H1 (cell line): Measurements from ENCODE around the gene SYVN1. TPM values are rescaled to one million over a fixed set of nuclear protein-coding genes. Genes with fewer than 3 reads are reported as not detected.

Source experiments
- BACH1 ChIP-seq: IDR thresholded peaks from 2 replicates; pipeline ENCODE4 v1.6.1; 2012; ENCODE audit warnings: low read length, improper control_type of control experiment
- CBX8 ChIP-seq: fragments of 300-800, 300-1000 bp; sonication (generic); IDR thresholded peaks from 2 replicates; pipeline ENCODE4 v1.7.1; 2016; ENCODE audit warnings: low read depth, low read length, borderline replicate concordance
- CHD1 ChIP-seq: IDR thresholded peaks from 2 replicates; pipeline ENCODE4 v1.6.1; 2012; ENCODE audit warnings: low read depth, low read length, improper control_type of control experiment
- KDM1A ChIP-seq: fragments of 200-600, 300-600 bp; sonication (generic); IDR thresholded peaks from 2 replicates; pipeline ENCODE4 v1.7.1; 2016; ENCODE audit warnings: mild to moderate bottlenecking, low read length, borderline replicate concordance
- PHF8 ChIP-seq: fragments of 200-600 bp; sonication (generic); conservative IDR thresholded peaks from 2 replicates; pipeline ENCODE4 v1.7.1; 2012; ENCODE audit warnings: low read depth, mild to moderate bottlenecking, inconsistent platforms, low read length, moderate library complexity
- RAD21 ChIP-seq, 2 experiments: IDR thresholded peaks in 1 of 2; conservative IDR thresholded peaks in 1 of 2; 2 replicates each; pipeline ENCODE4 v1.6.1; 2011; ENCODE audit warnings: low read depth in 2 of 2, low read length in 2 of 2, improper control_type of control experiment in 1 of 2, inconsistent platforms in 1 of 2, mild to moderate bottlenecking in 1 of 2, moderate library complexity in 1 of 2
- SAP30 ChIP-seq: fragments of 300-600 bp; sonication (generic); IDR thresholded peaks from 2 replicates; pipeline ENCODE4 v1.7.1; 2012; ENCODE audit warnings: low read length, moderate library complexity, mild to moderate bottlenecking, inconsistent platforms; ENCODE audit not compliant: insufficient read depth, insufficient replicate concordance
- SIX5 ChIP-seq: IDR thresholded peaks from 2 replicates; pipeline ENCODE4 v1.6.1; 2011; ENCODE audit warnings: mild to moderate bottlenecking, low read depth, low read length
- SP4 ChIP-seq: IDR thresholded peaks from 2 replicates; pipeline ENCODE4 v1.6.1; 2012; ENCODE audit warnings: low read length, inconsistent platforms
- SRF ChIP-seq: IDR thresholded peaks from 2 replicates; pipeline ENCODE4 v1.6.1; 2011; ENCODE audit warnings: mild to moderate bottlenecking, low read depth, low read length, moderate library complexity
- TAF7 ChIP-seq: optimal IDR thresholded peaks from 2 replicates; pipeline ENCODE3; 2011; ENCODE audit warnings: low read depth, mild to moderate bottlenecking, inconsistent platforms, low read length, moderate library complexity, borderline replicate concordance
- TCF12 ChIP-seq: IDR thresholded peaks from 2 replicates; pipeline ENCODE4 v1.6.1; 2011; ENCODE audit warnings: low read depth, mild to moderate bottlenecking, low read length
- polyA plus RNA-seq, 7 experiments: library from polyadenylated mRNA; depleted of rRNA in 3 of 7; stranded (reverse) in 5 of 7; unstranded in 2 of 7; fragments of >200 nt in 5 of 7; fragments of 200-250 nt in 2 of 7; gene quantifications; 1 replicate in 5 of 7; 2 replicates in 1 of 7; 4 replicates in 1 of 7; pipeline versions ENCODE4 v1.2.1 to v1.2.3, GENCODE V29; 2011 to 2013; ENCODE audit warnings: missing spikeins in 2 of 7, mixed read lengths in 2 of 7
- total RNA-seq: library from RNA; stranded (reverse); fragmentation: NEBNext Ultra II Directional; extraction: Animal tissue kit (Norgen Biotek cat#: 25700); gene quantifications from 2 replicates; pipeline ENCODE4 v1.2.1, GENCODE V29; 2021

The SYVN1 gene
- total and polyA plus RNA-seq, 2 of the 8 experiments (the other 6 are each of a cell fraction or from before 2014, with no cell fraction given), result 27.8 to 29.4 TPM

- no peak for TF ChIP-seq RAD21 (IDR thresholded peaks at IDR 0.05 in 1 of 2, conservative IDR thresholded peaks at IDR 0.05 in 1 of 2; ENCODE audit: low read depth in 2 of 2, low read length in 2 of 2)
- no peak for TF ChIP-seq PHF8
- no peak for TF ChIP-seq BACH1
- no peak for TF ChIP-seq KDM1A
- no peak for TF ChIP-seq TCF12
- no peak for TF ChIP-seq SAP30
- TF ChIP-seq CBX8, result no peak
- TF ChIP-seq CHD1, result no peak
- TF ChIP-seq TAF7, result no peak
- no peak for TF ChIP-seq SIX5
- no peak for TF ChIP-seq SRF
- TF ChIP-seq SP4, result no peak
These were observed 31.9 kb downstream of the SYVN1 start (continued) for GRCh38 chr11:65102142-65103095.
